NCI-H187 (cell line): ENCODE results near the gene ZNF189.
A peak's percentile ranks its signal among the peaks of the same experiment; 100 is the strongest.

Source experiments
- DNase-seq, 2 experiments: peaks; one replicate each; lab custom pipeline; 2025; lab: John Stamatoyannopoulos, UW

Gene ZNF189

DNA sequence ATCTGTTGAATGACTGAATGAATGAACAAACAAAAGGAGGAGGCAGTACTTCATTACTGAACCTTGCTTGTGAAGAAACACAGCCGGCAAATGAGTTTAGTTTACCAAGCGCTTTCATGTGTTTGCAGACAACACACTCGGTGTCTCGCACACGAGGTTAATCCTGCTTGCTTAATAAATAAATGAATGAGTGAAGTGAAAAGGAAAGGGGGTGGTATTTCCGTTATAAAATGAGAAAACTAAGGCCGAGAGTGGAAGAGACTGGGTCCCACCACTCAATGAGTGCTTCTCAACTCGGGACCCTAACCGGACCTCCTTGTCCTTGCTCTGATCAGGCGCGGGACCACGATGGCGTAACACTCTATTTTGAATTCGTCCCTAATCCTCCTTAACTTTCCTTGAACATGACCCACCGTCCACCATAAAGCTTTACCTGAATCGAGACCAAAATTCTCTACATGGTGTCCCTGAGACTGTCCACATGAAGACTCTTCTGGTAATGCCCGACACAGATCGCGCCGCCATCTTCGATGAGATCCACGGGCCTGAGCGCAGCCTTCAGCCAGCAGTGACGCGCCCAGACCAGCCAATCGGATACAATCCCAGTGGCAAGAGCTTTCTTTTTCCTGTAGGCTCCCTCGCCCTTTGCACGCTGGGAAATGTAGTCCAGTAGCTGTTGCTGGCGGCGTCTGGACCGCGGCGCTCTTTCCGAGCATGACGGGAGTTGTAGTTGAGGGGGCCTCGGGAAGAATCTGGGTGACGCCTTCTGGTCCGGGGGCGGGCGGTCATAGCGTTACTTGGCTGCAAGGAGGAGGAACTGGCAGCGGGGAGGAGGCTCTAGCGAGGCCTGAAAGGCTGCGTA is at the start of gene ZNF189, which contains the start of gene MRPL50:
Gene ZNF189, plus strand, starts transcription at position 784 of the 862 bp plus-strand sequence. CDS start 306 bp downstream, outside the sequence.
Gene MRPL50, minus strand, starts transcription at position 551 of the 862 bp plus-strand sequence. Its CDS starts 26 bp downstream, at position 525.
- peak; percentile 76 to 86 for DNase-seq

DNA sequence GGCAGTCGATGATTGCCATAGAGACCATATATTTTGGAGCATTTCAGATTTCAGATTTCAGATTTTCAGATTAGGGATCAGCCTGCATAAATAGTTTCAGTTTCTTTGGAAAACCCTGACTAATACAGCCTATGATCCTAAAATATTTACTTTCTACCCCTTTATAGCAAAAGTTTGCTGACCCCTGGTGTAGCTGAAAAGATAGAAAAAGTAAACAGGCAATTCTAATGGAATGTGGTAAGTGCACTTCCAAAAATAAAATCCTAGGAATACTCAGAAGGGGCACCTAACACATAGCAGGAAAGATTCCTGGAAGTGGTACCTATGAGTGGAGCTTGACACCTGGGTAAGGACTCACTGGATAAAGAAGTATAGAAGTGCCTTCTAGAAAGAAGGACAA is 48.4 kb upstream of the ZNF189 start:
- no peak for DNase-seq

DNA sequence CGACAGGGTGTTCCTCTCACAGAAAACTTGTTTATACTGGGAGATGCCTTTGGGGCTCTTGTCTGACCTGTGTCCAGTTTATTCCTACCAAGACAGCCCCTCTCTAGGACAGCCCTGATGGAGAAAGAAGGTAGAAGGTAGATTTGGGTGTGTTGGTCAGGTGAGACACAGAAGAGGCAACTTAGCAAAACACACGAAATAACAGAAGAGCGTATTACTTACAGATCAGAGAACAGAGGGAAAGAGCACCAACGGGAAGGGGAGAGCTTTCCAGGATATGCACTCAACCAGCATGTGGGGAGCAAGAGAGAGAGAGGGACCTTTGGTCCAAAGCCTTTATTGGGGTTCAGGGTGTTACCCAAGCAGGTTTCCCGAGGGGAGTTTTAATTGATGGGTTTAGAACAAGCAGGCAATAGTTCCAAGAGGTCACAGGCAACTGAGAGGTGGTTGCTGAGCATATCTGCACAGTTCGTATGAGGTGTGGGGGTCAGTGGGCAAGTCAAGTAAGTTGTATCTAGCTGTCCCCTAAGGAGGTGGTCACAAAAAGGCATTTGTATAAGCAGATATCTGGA is 45.7 kb upstream of the ZNF189 start:
- no peak for DNase-seq

DNA sequence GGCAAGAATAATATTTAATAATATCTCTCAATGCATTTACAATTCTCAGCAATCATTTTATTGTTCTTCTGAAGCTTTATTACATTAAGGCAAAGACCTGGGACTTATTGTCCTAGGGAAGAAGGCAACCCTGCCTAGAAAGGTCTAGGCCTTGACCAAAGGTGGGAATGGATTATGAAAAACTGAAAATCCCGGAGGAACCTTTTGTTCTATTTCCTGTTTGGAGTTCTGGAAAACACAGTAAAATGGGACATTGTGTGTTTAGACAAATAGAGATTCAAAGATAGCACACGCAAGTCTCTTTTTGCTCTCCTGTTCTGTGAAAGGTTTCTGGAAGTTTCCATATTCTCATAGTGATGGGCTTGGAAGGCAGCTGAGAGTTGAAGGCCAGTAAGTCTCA is 45.0 kb upstream of the ZNF189 start:
- DNase-seq: no peak

DNA sequence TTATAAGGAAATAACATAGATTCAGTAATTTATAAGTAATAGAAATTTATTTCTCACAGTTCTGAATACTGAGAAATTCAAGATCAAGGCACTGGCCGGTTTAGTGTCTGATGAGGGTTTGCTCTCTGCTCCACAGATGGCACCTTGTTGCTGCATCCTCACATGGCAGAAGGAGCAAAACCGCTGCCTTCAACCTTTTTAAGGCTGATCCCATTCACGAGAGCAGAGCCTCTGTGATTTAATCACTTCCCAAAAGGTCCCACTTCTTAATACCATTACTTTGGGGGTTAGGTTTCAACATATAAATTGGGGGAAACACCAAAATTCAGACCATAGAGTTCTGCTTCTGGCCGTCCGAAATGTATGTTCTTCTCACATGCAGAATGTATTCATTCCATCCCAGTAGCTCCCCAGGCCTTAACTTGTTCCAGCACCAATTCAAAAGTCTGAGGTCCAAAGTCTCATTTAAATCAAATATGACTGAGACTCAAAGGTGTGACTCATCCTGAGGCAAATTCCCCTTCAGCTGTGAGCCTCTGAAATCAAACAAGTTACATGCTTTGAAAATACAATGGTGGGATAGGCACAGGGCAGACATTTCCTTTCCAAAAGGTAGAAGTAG is 44.4 kb upstream of the ZNF189 start:
- no peak for DNase-seq

DNA sequence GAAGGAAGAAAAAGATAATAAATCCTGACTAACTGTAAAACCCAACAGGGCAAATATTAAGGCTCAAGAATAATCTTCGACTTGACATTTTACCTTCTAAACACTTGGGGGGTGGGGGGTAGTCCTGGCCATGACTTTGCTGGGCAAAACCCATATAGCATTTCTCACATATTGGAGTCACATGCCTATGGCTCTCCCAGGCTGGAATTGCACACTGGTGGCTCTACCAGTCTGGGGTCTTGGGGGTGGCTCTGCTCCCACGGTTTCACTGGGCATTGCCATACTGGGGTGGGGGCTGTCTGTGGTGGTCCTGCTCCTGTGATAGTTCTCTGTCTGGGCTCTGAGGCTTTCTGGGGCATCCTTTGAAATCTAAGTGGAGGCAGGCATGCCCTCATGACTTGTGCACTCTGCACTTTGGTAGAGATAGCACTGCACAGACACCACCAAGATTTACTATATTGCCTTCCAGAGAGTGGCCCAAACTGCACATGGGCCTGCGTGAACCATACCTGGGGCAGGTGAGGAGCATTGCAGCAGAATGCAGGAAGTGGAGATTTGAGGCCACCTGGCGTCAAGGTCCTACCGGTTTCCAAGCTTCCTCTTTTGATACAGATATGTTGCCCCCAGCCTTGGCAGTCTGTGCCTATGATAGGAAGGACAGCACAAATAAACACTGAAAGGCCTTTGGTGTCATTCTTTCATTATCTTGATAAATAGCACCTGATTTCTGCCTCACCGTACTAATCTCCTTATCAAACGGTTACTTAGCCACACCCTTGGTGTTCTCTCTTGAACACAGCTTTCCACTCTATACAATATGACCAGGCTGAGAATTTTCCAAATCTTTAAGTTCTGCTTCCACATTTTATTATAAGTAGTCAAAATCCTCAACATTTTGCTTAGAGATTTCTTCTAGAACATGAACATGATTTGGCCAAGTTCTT is 43.6 kb upstream of the ZNF189 start:
- no peak for DNase-seq

DNA sequence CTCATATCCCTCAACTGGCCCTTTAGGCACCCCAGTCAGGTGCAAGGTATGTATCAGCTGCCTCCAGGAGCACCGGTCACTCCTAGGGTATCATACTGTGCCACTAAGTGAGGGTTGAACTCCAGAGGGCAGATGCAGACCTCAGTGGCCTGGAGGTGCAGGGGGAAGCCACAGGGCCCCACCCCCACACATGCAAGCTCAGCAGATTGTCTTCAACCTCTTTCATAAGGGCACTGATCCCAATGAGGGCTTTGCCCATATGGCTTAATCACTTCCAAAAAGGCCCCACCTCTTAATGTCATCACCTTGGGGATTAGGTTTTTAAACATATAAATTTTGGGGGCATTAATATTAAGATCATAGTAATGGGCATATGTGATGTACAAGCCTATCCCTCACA is 42.0 kb upstream of the ZNF189 start:
- DNase-seq: no peak

DNA sequence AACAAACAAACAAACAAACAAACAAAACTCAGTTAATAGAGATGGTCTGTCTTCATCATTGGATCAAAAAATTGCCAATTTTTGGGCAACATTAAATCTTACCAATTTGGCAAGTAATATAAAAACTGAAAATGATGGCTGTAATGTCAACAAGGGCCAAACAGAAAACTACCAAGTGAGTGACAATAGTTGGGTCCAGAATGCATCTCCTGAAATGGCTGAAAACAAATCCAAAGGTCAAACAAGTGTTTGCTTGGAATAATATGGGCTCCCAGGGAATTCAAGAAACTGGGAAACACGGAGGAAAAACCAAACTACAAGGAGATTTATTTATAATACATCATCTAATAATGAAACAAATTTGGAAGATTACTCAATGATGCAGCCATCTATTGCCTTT is 39.0 kb upstream of the ZNF189 start:
- no peak for DNase-seq

DNA sequence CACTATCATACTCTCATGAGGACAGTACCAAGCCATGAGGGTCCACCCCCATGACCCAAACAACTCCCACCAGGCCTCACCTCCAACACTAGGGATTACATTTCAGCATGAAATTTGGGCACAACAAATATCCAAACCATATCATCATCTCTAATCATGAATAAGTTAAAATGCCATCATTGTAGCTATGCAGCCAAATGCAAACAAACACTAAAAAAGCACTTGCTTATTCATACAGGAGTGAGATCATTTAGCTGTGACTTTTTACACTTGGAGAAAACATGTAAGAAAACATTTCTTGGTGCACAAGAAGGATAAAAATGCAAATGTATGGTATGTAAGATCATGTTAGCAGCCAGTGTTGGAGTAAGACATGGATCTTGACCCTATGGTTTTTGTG is 38.0 kb upstream of the ZNF189 start:
- DNase-seq: no peak

DNA sequence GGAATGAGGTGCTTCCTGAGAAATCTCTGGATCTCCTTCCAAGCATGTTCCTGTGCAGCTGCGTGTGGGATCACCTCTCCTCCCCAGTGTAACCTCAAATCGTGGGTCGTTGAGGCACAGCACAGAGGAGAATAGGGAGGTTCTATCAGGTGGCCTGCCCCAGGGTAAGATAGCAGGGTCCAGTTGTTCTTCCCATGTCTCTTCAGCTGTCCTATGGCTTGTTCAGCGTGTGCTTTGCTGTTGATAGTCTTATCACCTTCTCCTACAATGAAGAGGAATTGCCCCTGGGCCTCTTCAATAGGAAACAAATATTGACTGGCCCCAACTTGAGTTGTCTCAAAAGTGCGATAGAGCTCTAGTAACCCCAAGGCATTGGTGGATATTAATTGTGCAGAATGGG is 36.2 kb upstream of the ZNF189 start:
- DNase-seq: no peak

DNA sequence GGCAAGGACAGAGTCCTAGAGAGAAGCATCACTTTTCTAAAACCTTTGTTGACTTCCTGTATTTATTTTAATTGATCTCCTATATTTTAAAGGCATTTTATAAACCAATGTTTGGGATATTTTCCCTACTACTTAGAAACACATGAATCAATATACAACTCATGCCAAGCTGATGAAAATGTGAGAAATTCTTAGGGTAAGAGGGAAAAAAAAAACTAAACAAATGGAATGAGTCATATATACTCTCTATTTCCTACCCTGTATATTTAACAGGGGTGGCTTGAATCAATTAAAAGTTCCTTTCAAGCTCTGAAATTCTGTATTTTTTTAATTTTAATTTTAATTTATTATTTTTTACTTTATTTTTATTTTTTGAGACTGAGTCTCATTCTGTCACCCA is 33.5 kb upstream of the ZNF189 start:
- no peak for DNase-seq

DNA sequence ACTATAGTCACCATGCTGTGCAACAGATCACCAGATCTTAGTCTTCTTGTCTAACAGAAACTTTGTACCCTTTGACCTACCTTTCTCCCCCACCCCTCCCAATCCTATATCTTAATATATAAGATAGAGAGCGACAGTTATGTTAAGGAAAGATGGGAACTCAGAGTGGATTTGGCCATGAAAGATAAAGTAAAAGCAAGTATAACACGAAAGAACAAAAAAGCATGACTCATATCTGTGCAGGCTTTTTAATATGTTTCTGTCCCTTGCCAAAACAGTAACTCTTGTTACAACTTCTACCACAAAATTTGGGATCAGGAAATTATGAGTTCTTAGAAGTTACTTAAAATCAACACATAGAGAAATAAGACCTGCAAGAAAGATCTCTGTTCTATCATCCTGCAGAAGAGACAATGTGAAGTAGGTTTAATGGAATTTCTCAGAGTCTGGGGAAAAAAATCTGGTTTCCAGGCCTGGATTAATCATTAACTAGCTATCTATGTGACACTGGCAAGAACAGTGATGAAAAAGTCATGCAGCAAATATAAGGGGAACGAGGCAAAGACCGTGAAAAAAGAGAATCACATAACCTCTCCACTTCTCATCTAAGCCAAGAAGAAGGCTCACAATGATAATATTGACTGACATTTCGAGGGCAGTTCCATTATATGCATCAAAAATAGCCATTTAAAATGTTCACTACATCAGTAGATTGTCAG is 32.5 kb upstream of the ZNF189 start:
- DNase-seq: no peak

DNA sequence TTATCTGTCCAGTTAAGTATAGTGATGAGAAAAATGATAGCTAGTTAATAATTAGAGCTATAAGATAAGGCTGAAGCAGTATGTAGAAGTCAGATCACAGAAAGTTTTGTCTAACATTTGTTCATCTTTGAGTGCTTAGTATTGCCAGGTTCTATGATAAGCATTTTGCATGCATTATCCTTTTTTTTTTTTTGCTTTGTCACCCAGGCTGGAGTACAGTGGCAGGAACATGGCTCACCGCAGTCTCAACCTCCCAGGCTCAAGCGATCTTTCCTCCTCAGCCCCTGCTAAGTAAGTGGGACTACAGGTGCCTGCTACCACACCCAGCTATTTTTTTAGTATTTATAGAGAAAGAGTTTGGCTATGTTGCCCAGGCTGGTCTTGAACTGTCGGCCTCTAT is 31.3 kb upstream of the ZNF189 start:
- DNase-seq: no peak

DNA sequence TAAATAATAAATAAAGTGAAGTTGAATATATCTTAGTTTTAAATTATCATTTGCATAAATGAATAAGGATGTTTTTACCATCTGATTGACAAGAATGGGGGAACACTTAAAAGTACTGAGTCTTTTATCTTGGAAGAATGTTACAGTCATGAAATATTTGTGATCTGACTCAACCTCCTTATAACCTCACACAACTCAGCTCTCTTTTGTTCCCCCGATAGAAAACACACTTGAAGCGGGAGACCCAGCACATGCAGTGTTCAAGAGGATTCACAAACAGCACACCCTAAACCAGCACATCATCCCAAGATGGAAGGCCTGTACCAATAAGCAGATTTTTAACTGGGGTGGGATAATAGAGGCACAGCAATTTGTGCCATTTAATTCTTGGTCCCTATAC is 29.4 kb upstream of the ZNF189 start:
- DNase-seq: no peak

DNA sequence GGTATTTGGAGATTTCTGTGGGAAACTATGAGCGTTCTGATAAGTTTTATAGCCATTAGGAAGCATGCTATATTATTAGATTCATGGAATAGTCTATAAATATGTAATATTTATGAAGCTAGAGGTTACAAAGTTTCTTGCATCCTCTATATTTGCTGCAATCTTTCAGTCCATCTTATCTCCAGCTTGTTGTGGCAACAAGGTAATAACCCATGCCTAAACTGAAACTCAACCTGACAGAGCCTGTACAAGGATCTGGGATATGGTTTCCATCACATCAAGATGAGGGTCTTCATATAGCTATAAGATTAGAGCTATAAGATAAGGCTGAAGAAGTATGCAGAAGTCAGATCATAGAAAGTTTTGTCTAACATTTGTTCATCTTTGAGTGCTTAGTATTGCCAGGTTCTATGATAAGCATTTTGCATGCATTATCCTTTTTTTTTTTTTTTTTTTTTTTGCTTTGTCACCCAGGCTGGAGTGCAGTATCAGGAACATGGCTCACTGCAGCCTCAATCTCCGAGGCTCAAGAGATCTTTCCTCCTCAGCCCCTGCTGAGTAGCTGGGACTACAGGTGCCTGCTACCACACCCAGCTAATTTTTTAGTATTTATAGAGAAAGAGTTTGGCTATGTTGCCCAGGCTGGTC is 28.6 kb upstream of the ZNF189 start:
- DNase-seq: no peak

DNA sequence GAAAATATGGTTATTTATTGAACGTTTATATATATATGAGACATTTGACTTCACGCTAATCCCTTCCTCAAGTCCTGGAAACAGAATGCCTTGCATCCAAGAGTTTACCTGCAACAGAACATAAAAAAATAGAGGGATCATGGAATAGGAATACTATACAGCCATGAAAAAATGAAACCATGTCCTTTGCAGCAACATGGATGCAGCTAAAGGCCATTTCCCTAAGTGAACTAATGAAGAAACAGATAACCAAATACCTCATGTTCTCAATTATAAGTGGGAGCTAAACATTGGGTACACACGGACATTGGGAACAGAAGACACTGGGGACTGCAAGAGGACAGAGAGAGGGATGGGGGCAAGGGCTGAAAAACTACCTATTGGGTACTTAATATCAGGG is 26.8 kb upstream of the ZNF189 start:
- no peak for DNase-seq

DNA sequence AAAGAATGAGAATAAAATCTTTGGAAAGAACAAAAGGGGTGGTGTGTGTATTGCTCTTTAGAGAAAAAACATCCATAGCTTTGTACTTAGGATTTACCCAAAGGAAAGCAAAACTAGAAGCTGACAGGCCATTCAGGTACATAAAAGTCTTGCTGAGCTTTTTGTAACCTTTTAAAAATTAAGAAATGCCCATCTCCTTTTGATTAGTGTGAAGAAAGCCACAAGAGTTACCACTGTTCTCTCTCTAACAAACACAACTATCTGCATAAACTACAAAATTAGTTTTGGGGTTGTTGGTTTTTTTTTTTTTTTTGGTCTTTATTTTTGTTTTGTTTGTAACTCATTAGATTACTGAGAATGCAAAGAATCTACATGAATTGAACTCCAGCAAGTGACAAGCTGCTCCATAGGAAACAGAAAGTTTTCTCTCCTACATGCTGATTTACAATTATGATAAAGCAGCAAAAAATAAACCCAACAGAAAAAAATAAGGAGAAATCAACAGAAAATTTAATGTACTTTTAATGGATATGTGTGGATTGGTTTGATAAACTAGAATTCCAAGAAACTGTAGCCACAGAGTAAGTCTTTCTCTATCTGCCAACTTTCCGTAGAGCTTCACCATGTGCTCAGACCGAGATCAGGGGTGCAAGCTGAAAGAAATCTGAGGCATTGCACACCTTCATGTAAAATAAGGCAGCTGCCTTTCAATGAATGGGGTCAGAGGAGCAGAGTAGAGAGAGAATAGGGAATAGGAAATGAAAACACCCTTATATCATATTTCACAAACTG is 26.1 kb upstream of the ZNF189 start:
- DNase-seq: no peak

DNA sequence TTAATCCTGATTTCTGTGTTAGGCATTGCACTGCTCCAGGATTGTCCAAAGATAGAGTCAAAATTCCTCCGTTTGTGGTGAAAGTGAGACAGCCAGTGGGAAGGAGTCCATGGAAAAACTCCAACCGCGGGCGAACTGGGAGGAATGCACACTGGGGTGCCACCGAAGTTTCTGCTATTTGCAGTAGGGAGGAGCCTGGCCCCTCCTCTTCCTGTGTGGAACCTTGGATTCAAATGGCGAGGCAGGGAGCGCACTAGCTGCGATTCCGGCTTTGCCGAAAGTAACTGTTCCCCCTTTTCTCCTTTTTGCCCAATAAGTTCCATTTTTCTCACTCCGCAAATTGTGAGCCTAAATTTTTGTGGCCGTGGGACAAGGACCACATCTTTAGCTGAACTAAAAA is 23.1 kb upstream of the ZNF189 start:
- no peak for DNase-seq

DNA sequence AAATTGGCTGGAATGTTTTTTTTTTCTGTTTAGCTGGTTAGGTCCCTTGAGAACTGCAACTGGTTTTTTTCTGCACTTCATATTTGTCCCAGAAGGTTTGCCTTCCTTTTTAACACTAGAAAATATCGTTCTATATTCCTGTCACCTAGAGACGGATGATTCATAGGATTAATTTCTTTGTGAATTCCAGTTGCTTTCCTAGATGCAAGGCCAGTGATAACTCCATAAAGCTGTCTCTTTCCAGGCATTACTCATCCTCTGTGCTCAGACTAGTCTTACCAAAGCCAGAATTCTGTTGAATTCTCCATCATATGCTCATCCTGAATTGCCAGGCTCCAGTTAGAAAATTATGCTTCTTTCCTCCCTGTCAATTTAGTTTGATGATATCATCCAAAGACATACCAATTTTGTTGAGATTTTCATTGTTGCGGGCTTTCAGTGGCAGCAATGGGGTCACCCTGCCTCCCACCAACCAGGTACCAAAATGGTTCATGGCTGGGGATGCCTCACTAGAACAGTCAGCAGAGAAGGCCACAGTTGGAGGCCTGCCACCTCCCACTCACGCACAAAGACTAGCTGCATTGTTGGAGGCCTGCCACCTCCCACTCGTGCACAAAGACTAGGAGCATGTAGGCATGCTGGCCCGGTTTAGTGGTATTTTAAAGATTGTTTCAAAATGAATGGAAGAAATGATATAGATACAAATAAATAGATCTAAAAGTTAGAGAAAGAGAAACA is 22.4 kb upstream of the ZNF189 start:
- DNase-seq: no peak
